Glomerular endothelial cell (primary cell): ENCODE data around the gene BCL2. TPM values are rescaled to one million over a fixed set of nuclear protein-coding genes. Genes with fewer than 3 reads are reported as not detected.
"Not testable (repeated sequence)": the region's sequence is repeated elsewhere in the genome, so short reads cannot be mapped to it uniquely, and the experiment has no call there.

ENCODE experiments used
- DNase-seq: peaks from one replicate; pipeline ENCODE4 v3.0.0-alpha.2; 2011; ENCODE audit warnings: low read depth, low spot score; ENCODE audit errors: extremely low read depth
- total RNA-seq: library from RNA; depleted of rRNA; stranded (reverse); fragments of >200 nt; gene quantifications from 2 replicates; pipeline ENCODE4 v1.2.3, GENCODE V29; 2015

The BCL2 gene
- total RNA-seq, 1 donor from 2014 or later = 6.0 TPM

- no peak for DNase-seq
Measured at GRCh38 chr18:63238693-63239075, 80.9 kb downstream of the BCL2 start.

GRCh38 chr18:63237881-63238692 is 81.5 kb downstream of the BCL2 start:
- peak; percentile 42 for DNase-seq

GRCh38 chr18:63236921-63237846 is 82.4 kb downstream of the BCL2 start:
- DNase-seq = no peak

GRCh38 chr18:63236406-63236805 is 83.2 kb downstream of the BCL2 start:
- no peak for DNase-seq

- DNase-seq = not testable (repeated sequence)
Measured at GRCh38 chr18:63235920-63236319, 83.6 kb downstream of the BCL2 start.

- DNase-seq = no peak
Measured at GRCh38 chr18:63234841-63235240, 84.7 kb downstream of the BCL2 start.

- no peak for DNase-seq
Measured at GRCh38 chr18:63234432-63234831, 85.1 kb downstream of the BCL2 start.

- no peak for DNase-seq
Measured at GRCh38 chr18:63233334-63233733, 86.2 kb downstream of the BCL2 start.

- DNase-seq = no peak
Measured at GRCh38 chr18:63232826-63233225, 86.7 kb downstream of the BCL2 start.

- no peak for DNase-seq
Measured at GRCh38 chr18:63229971-63230370, 89.6 kb downstream of the BCL2 start.

- no peak for DNase-seq
Measured at GRCh38 chr18:63225434-63225833, 94.1 kb downstream of the BCL2 start.

GRCh38 chr18:63224630-63225029 is 94.9 kb downstream of the BCL2 start:
- no peak for DNase-seq

GRCh38 chr18:63223837-63224236 is 95.7 kb downstream of the BCL2 start:
- DNase-seq = no peak

GRCh38 chr18:63220903-63221302 is 98.7 kb downstream of the BCL2 start:
- no peak for DNase-seq

GRCh38 chr18:63218472-63218871 is 101.1 kb downstream of the BCL2 start:
- DNase-seq = no peak

GRCh38 chr18:63216516-63217311 is 102.9 kb downstream of the BCL2 start:
- no peak for DNase-seq

- no peak for DNase-seq
Measured at GRCh38 chr18:63213936-63214671, 105.5 kb downstream of the BCL2 start.

- DNase-seq = no peak
Measured at GRCh38 chr18:63213331-63213900, 106.2 kb downstream of the BCL2 start.

- no peak for DNase-seq
Measured at GRCh38 chr18:63210521-63210920, 109.0 kb downstream of the BCL2 start.

GRCh38 chr18:63208676-63209075 is 110.9 kb downstream of the BCL2 start:
- no peak for DNase-seq
